ENCODE measurements around the gene ALDH3A1.

DNA sequence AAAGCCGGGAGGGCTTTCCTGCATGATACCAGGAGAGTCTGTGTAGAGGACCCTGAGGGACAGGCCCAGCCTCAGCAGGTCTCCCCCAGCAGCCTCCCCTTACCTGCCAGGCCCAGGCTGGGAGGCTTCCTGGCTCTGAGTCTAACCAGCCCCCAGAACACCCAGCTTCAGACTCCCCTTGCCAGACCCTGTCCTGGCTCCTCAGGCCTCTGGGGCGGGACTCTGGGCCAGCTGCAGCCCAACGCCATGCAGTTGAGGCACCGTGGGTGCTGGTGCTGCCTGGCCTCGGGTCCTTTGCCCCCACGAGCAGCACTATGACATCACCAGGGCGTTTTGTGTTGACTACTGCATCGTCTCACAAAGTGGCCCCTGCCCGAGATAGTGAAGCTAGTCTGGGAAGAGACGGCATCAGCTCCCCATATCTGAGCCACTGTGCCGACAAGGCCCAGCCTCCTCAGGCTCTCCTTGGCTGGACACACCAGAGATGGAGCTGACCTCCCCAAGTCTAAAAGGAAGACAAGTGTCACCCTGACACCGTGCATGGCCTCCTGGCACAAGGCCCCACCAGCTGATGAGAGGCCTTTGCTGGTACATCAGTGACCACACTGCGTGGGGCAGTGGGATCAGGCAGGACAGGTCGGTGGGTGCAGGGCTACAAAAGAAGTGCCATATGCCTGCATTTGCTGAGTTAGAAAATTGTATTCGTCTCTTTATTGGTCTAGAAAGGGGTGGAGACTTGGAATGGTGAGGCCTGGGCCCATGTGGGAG is 10.6 kb downstream of the ALDH3A1 start:
- TF ChIP-seq, protein P1, sequence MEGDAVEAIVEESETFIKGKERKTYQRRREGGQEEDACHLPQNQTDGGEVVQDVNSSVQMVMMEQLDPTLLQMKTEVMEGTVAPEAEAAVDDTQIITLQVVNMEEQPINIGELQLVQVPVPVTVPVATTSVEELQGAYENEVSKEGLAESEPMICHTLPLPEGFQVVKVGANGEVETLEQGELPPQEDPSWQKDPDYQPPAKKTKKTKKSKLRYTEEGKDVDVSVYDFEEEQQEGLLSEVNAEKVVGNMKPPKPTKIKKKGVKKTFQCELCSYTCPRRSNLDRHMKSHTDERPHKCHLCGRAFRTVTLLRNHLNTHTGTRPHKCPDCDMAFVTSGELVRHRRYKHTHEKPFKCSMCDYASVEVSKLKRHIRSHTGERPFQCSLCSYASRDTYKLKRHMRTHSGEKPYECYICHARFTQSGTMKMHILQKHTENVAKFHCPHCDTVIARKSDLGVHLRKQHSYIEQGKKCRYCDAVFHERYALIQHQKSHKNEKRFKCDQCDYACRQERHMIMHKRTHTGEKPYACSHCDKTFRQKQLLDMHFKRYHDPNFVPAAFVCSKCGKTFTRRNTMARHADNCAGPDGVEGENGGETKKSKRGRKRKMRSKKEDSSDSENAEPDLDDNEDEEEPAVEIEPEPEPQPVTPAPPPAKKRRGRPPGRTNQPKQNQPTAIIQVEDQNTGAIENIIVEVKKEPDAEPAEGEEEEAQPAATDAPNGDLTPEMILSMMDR (IDR thresholded peaks at IDR 0.05; ENCODE audit: poor library complexity, severe bottlenecking) = no peak
- TF ChIP-seq POLR2AphosphoS5 (IDR thresholded peaks at IDR 0.05) (no peak), MXI1 (conservative IDR thresholded peaks at IDR 0.05; ENCODE audit: poor library complexity, severe bottlenecking) (no peak)
